Measurements from ENCODE around the gene LRRK1.

The LRRK1 gene

DNA sequence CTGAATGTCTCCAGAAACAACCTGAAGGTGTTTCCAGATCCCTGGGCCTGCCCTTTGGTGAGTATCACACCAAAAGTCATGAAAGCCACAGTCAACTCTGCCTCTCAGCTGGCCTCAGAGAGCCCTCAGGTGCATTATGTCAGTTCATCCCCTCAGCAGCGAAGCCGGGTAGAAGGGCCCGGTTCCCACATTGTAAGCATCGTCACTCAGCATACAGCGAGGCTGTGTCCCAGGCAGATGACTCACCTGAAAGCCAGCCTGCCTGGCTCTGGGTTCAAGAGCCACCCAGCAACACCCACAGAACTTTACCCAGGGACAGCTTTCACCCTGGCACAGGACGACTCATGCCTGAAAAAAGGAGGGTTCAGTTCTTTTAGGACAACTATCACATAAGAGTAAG, 91.6 kb downstream of the LRRK1 start:
- Histone ChIP-seq H3K9ac (ENCODE audit: low read depth, low read length) (no peak overlapping the region), H3K27ac (ENCODE audit: low read depth, low read length) (no peak overlapping the region), H3K27me3 (ENCODE audit: insufficient read depth, low read length) (peaks cover 9% of the 10 kb centered on the region), H3K9me3 (ENCODE audit: insufficient read depth, low read depth, low read length) (0 out of 2 replicates have a peak, but pooled peaks cover 1% of the 10 kb centered on the region), H3K4me1 (ENCODE audit: insufficient read depth, low read length) (no peaks in the 10 kb centered on the region; the same call in 1 of the 2 replicates), H3K36me3 (ENCODE audit: insufficient read depth, low read length) (no peaks in the 10 kb centered on the region), H3K4me3 (ENCODE audit: low read length) (no peak overlapping the region)
- 91% methylated on average over 6 of the region's 6 CpGs for WGBS

DNA sequence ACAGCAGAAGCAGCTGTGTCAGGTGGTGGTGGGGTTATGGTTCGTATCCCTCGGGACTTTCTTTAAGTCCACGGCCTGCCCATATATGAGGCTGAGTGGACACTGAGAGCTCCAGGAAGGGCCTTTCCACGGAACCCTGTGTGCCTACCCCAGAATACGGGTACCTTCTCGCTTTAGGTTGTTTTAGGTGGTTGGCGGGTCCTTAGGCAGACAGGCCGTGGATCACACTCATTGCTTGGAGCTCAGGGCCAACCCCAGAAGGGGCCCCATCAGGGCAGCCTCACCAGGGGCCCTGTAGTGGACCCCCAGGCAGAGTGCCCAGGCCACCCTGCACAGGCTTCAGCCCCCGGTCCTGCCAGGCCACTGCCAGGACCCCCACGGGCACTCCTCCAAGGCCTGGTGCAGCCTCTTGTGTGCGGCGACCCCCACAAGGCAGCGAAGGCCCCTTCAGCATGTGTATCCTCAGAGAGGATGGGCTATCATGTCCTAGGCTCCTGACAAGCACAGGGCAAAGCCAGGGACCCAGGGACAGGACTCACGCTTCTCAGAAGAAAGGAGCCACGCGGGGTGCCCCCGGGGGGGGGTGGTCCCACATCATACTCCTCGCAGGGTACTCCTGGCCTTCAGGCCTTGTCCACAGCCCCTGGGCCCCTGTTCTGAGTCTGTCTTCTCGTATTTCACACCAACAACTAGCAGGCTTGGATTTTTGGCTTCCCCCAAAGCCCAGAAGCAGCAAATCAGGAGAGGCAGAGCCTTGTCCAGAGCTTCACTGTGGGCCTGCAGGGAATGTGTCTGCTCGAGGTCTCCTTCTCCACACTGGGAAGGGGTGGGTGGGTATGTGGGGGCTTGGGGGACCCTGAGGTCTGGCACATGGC, 93.4 kb downstream of the LRRK1 start:
- no peaks in the 10 kb centered on the region for H3K9me3 ChIP-seq (ENCODE audit: insufficient read depth, low read depth, low read length)
- H3K36me3 ChIP-seq (ENCODE audit: insufficient read depth, low read length): no peaks in the 10 kb centered on the region
- H3K4me1 ChIP-seq (ENCODE audit: insufficient read depth, low read length): no peaks in the 10 kb centered on the region; the same call in 1 of the 2 replicates
- WGBS: 92% methylated on average over 20 of the region's 20 CpGs
- H3K27ac ChIP-seq (ENCODE audit: low read depth, low read length): no peak overlapping the region
- no peak overlapping the region for H3K4me3 ChIP-seq (ENCODE audit: low read length)
- H3K9ac ChIP-seq (ENCODE audit: low read depth, low read length): no peak overlapping the region
- H3K27me3 ChIP-seq (ENCODE audit: insufficient read depth, low read length): peaks cover 7% of the 10 kb centered on the region

DNA sequence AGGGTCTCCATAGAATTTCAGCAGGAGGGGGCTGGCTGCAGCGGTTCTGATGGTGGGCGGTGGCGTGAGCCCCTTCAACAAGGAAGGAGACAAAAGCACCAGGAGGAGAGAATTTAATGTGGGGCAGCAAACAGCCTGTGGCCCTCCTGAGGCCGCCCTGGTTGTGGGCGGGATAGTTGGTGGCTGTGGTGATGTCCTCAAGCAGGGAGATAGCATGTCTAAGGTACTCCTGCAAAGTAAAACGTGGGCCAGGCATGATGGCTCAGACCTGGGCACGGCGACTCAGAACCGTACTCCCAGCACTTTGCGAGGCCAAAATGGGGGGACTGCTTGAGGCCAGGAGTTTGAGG, 94.0 kb downstream of the LRRK1 start:
- H3K27me3 ChIP-seq (ENCODE audit: insufficient read depth, low read length): peaks cover under 1% of the 10 kb centered on the region
- no peak overlapping the region for H3K9ac ChIP-seq (ENCODE audit: low read depth, low read length)
- H3K27ac ChIP-seq (ENCODE audit: low read depth, low read length): no peak overlapping the region
- H3K9me3 ChIP-seq (ENCODE audit: insufficient read depth, low read depth, low read length): no peaks in the 10 kb centered on the region
- WGBS: 91% methylated on average over 10 of the region's 10 CpGs
- H3K4me1 ChIP-seq (ENCODE audit: insufficient read depth, low read length): no peaks in the 10 kb centered on the region; the same call in 1 of the 2 replicates
- no peaks in the 10 kb centered on the region for H3K36me3 ChIP-seq (ENCODE audit: insufficient read depth, low read length)
- H3K4me3 ChIP-seq (ENCODE audit: low read length): no peak overlapping the region

DNA sequence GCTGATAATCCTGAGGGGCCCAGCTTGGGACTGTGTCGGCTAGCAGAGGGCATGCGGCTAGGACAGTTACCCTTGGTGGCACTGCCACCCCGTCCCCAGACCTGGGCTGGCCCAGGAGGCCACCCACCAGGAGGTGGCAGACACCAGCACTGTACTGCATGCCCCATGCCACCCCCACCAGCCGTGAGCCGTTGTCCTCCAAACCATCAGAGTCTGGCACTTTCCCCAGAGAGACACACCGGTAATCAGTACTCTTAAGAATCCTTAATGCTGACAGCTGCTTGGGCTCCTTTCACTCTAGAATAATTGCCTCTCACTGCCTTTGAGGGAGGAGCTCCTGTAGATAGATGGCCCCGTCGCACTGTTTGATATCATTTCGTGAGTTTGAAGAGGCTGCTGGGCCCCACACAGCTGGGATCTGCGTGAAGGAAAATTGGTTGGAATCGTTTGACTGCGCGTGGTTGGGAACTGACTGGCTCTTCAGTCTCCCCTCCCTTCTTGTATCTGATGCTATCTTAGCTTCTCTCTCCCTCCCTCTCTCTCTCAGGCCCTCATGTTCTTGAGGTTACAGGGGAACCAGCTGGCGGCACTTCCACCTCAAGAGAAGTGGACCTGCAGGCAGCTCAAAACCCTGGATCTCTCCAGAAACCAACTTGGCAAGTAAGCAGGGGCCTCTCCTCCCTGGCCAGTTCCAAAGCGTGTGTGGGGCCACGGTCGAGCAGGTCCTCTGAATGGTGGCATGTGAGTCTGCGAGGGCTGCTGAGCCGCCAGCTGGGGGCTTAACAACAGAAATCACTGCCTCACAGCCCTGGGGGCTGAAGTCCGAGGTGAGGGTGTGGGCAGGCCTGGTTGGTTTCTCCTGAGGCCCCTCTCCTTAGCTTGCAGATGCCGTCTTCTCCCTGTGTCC, 94.9 kb downstream of the LRRK1 start:
- Histone ChIP-seq H3K36me3 (ENCODE audit: insufficient read depth, low read length) (no peaks in the 10 kb centered on the region), H3K4me3 (ENCODE audit: low read length) (no peak overlapping the region), H3K9me3 (ENCODE audit: insufficient read depth, low read depth, low read length) (no peaks in the 10 kb centered on the region), H3K4me1 (ENCODE audit: insufficient read depth, low read length) (no peaks in the 10 kb centered on the region; the same call in 1 of the 2 replicates), H3K27ac (ENCODE audit: low read depth, low read length) (no peak overlapping the region), H3K27me3 (ENCODE audit: insufficient read depth, low read length) (no peaks in the 10 kb centered on the region), H3K9ac (ENCODE audit: low read depth, low read length) (no peak overlapping the region)
- 88% methylated on average over 21 of the region's 21 CpGs for whole genome bisulfite sequencing

DNA sequence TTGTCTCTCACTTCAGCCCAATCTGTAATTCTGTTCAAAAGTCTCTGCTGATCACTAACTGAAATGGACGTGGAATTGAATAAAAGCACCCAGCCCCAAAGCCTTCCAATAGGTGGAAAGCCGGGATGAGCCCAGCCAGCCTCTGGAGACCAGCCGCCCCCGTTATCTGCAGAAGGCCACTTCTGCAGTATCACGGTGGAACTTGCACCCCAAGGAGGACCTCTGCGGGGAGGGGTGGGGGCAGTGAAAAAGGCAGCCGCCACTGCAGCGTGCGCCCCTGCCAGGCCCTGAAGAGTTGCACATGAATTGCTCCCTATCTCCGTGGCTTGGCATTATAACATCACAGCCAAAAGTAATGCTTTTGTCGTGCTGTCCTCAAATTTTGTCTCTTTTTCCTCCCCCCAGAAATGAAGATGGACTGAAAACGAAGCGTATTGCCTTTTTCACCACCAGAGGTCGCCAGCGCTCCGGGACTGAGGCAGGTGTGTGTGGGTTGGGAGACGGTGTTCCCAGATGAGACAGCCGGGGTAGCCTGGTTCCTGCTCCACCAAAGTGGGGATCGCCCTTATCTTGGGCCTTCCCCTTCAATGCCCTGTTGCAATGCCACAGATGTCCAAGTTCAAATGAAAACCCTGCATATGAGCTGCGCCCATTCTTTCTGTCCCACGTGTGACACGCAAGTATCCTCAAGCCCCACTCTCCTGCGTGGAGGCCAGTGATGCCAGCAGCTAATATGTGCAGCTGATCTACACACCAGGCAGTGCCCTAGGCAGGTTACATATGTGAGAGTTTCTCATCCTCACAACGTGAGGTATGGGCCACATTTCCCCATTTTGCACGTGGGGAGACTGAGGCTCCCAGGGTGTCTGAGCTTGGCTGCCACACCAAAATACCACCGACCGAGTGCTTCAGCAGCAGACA, 96.0 kb downstream of the LRRK1 start:
- Histone ChIP-seq H3K27me3 (ENCODE audit: insufficient read depth, low read length) (no peaks in the 10 kb centered on the region), H3K27ac (ENCODE audit: low read depth, low read length) (no peak overlapping the region), H3K4me3 (ENCODE audit: low read length) (no peak overlapping the region), H3K4me1 (ENCODE audit: insufficient read depth, low read length) (no peaks in the 10 kb centered on the region; the same call in 1 of the 2 replicates), H3K9ac (ENCODE audit: low read depth, low read length) (no peak overlapping the region), H3K9me3 (ENCODE audit: insufficient read depth, low read depth, low read length) (no peaks in the 10 kb centered on the region), H3K36me3 (ENCODE audit: insufficient read depth, low read length) (no peaks in the 10 kb centered on the region)
- whole genome bisulfite sequencing: 56% methylated on average over 27 of the region's 27 CpGs

DNA sequence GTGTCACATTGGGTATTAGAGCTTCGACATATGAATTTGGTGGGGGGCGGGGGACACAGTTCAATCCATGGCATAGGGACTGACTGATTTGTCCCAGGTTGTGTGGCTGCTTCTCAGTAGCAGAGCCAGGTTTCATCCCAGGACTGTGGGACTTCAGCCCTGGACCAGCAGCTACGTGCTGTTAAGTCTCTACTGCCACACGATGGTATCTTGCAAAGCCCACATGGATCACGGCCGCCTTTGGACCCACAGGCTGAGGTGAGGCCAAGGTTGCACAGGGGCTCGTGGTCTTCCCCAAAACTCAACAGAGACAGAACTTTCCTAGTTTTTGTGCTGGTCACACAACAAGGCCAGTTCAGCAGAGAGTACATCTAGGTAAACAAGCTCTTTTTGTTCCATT, 97.4 kb downstream of the LRRK1 start:
- no peaks in the 10 kb centered on the region; the same call in 1 of the 2 replicates for H3K4me1 ChIP-seq (ENCODE audit: insufficient read depth, low read length)
- WGBS: 90% methylated on average over 7 of the region's 7 CpGs
- H3K9ac ChIP-seq (ENCODE audit: low read depth, low read length): no peak overlapping the region

DNA sequence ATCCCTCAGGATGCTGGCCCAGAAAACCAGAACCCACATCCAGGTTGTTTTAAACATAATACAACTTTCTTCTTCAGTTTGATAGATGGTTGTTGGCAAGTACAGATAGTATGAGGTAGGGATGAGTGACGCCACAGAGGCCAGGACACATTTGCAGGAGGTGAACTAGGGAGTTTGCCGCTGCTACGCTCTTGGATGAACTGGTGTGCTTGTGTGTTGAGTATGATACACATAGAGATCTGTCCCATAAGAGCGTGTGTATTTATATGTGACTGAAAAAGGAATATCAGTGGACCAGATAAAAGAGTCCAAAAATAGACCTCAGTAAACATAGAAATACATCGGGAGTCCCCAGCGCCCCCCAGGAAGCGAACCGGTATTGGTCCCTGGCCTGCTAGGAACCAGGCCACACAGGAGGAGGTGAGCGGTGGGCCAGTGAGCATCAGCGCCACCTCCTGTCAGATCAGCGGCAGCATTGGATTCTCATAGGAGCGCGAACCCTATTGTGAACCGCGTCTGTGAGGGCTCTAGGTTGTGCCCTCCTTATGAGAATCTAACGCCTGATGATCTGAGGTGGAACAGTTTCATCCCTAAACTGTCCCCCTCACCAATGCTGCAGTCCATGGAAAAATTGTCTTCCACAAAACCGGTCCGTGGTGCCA, 98.1 kb downstream of the LRRK1 start:
- Histone ChIP-seq H3K9ac (ENCODE audit: low read depth, low read length) (no peak overlapping the region), H3K27me3 (ENCODE audit: insufficient read depth, low read length) (no peaks in the 10 kb centered on the region), H3K4me3 (ENCODE audit: low read length) (no peak overlapping the region), H3K36me3 (ENCODE audit: insufficient read depth, low read length) (no peaks in the 10 kb centered on the region), H3K4me1 (ENCODE audit: insufficient read depth, low read length) (no peaks in the 10 kb centered on the region), H3K9me3 (ENCODE audit: insufficient read depth, low read depth, low read length) (no peaks in the 10 kb centered on the region), H3K27ac (ENCODE audit: low read depth, low read length) (no peak overlapping the region)
- WGBS: 77% methylated on average over 18 of the region's 18 CpGs

More for the DNA sequence above, 97.4 kb downstream of the LRRK1 start:
- H3K27me3 ChIP-seq (ENCODE audit: insufficient read depth, low read length): no peaks in the 10 kb centered on the region
- H3K36me3 ChIP-seq (ENCODE audit: insufficient read depth, low read length): no peaks in the 10 kb centered on the region
- H3K4me3 ChIP-seq (ENCODE audit: low read length): no peak overlapping the region
- H3K9me3 ChIP-seq (ENCODE audit: insufficient read depth, low read depth, low read length): no peaks in the 10 kb centered on the region
- no peak overlapping the region for H3K27ac ChIP-seq (ENCODE audit: low read depth, low read length)

DNA sequence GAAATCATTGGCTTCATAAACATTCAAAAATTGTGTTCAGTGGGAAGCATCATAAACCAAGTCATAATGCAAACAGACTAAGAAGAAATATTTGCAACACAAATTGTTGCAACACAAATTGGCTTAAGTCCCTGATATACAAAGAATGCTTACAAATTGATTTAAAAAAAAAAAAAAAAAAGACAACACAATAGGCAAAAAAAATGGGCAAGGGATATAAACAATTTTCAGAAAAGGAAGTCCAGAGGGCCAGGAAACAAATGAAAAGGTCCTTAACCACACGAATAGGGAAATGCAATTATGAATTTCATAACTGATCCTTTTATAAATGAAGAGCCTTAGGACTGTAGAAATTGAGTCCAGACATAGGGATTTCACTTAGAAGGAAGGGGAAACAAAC, 98.9 kb downstream of the LRRK1 start:
- H3K4me1 ChIP-seq (ENCODE audit: insufficient read depth, low read length): no peaks in the 10 kb centered on the region
- H3K36me3 ChIP-seq (ENCODE audit: insufficient read depth, low read length): no peaks in the 10 kb centered on the region
- no peaks in the 10 kb centered on the region for H3K9me3 ChIP-seq (ENCODE audit: insufficient read depth, low read depth, low read length)
- no peak overlapping the region for H3K9ac ChIP-seq (ENCODE audit: low read depth, low read length)
- no peak overlapping the region for H3K4me3 ChIP-seq (ENCODE audit: low read length)
- 100% methylated on average over 1 of the region's 1 CpG for WGBS
- no peaks in the 10 kb centered on the region for H3K27me3 ChIP-seq (ENCODE audit: insufficient read depth, low read length)
- H3K27ac ChIP-seq (ENCODE audit: low read depth, low read length): no peak overlapping the region

DNA sequence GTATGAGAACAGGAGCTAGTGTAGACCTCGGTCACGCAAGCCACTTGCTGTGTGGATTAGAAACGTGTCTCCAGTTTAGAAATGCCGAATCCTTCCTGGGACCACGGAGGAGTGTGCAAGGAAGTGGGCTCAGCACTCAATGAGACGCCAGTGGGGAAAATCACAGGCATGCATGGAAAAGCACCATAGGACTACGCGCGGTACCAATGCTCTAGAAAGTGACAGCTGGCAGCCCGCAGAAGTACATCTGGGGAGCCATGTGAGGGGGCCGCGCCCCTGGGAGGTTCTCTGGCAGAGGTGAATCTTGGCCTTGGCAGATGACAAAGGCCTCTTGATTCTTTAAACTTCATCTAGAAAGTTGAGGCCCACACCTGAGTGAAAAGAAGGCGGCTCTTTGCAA, 99.3 kb downstream of the LRRK1 start:
- no peak overlapping the region for H3K9ac ChIP-seq (ENCODE audit: low read depth, low read length)
- H3K27ac ChIP-seq (ENCODE audit: low read depth, low read length): no peak overlapping the region
- H3K4me3 ChIP-seq (ENCODE audit: low read length): no peak overlapping the region
- H3K27me3 ChIP-seq (ENCODE audit: insufficient read depth, low read length): no peaks in the 10 kb centered on the region
- H3K4me1 ChIP-seq (ENCODE audit: insufficient read depth, low read length): no peaks in the 10 kb centered on the region
- WGBS: 92% methylated on average over 13 of the region's 13 CpGs
- H3K36me3 ChIP-seq (ENCODE audit: insufficient read depth, low read length): no peaks in the 10 kb centered on the region
- no peaks in the 10 kb centered on the region for H3K9me3 ChIP-seq (ENCODE audit: insufficient read depth, low read depth, low read length)

DNA sequence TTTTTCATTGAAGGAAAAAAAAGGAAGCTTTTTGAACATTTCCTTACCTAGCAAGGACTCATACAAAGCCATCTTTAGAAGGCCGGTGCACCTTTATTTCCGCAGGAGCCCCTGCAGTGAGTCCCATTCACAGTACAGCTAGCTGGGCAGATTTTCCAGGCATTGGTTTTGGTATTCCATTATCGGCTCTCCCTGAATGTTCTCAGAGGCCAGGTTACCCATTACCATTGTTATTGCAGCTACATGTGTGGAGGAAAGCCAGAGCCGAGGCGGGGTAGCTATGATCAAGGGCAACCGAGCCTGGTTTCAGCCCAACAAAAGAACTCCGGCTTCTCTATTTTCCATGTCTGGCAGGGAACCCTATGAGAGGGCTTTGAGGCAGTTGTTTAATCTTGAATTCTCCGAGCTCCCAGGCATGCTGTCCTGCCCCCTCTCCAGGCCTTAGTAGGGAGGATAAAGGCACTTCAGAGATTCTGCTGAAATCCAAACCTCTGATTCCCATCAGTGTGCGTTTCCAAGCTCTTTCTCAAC, 100.3 kb downstream of the LRRK1 start:
- Histone ChIP-seq H3K27ac (ENCODE audit: low read depth, low read length) (no peak overlapping the region), H3K4me1 (ENCODE audit: insufficient read depth, low read length) (no peaks in the 10 kb centered on the region), H3K9me3 (ENCODE audit: insufficient read depth, low read depth, low read length) (no peaks in the 10 kb centered on the region), H3K36me3 (ENCODE audit: insufficient read depth, low read length) (no peaks in the 10 kb centered on the region), H3K9ac (ENCODE audit: low read depth, low read length) (no peak overlapping the region), H3K27me3 (ENCODE audit: insufficient read depth, low read length) (no peaks in the 10 kb centered on the region), H3K4me3 (ENCODE audit: low read length) (no peak overlapping the region)
- 85% methylated on average over 9 of the region's 9 CpGs for WGBS
